D721Med (cell line): ENCODE data around the gene TMEM81.

Experiments
- DNase-seq: peaks from one replicate; pipeline ENCODE4 v3.0.0; 2011; ENCODE audit warnings: low spot score; ENCODE audit not compliant: insufficient read length
- FAIRE-seq: peaks from 2 replicates; lab custom pipeline; 2011; peaks lifted over from hg19 to GRCh38; lab: Jason Lieb, UNC
- CTCF ChIP-seq: IDR thresholded peaks from 2 replicates; pipeline ENCODE4 v1.5.1; 2012; ENCODE audit warnings: mild to moderate bottlenecking, control low read depth; ENCODE audit not compliant: insufficient read depth; ENCODE audit errors: missing control alignments

Gene TMEM81

GRCh38 chr1:205038132-205038786, 46.0 kb downstream of the TMEM81 start:
- DNase-seq = no peak
- TF ChIP-seq CTCF = no peak

DNA sequence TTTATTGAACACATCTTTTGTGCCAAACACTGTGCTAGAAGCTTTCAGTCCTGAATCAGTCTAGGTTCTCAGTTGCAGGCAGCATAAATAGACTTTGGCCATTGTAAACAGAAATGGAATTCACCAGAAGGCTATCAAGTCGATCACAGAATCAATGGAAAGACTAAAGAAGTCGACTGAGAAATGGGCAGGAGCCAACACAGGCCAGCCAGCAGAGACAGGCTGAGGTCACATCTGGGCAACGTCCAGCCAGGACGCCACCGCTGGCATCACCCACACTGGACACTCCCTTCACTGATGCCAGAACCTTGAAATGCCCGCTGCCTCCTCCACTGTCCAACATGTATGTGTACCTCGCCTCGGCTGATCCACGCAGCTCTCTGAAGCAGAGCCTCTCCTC, 46.7 kb downstream of the TMEM81 start:
- DNase-seq (no peak), FAIRE-seq (no peak)
- no peak for TF ChIP-seq CTCF

More at GRCh38 chr1:205038132-205038786, 46.0 kb downstream of the TMEM81 start:
- no peak for FAIRE-seq
